ENCODE data around the gene ZDHHC24.

DNA sequence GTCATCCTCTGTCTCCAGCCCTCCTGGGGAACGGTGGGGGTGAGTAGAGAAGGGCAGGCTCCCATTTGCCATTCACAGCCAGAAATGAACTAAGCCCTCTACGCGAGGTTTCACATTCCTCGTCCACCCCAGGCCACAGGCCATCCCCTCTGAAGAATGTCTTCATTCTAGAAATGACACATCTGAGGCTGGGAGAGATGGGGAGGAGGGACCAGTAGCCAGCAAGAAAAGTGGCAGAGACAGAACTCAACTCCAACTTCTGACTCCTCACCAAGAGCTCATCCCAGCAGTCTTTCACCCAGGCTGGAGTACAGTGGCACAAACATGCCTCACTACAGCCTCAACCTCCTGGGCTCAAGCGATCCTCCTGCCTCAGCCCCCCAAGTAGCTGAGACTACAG, 19.1 kb upstream of the ZDHHC24 start:
- TF ChIP-seq, protein P1, sequence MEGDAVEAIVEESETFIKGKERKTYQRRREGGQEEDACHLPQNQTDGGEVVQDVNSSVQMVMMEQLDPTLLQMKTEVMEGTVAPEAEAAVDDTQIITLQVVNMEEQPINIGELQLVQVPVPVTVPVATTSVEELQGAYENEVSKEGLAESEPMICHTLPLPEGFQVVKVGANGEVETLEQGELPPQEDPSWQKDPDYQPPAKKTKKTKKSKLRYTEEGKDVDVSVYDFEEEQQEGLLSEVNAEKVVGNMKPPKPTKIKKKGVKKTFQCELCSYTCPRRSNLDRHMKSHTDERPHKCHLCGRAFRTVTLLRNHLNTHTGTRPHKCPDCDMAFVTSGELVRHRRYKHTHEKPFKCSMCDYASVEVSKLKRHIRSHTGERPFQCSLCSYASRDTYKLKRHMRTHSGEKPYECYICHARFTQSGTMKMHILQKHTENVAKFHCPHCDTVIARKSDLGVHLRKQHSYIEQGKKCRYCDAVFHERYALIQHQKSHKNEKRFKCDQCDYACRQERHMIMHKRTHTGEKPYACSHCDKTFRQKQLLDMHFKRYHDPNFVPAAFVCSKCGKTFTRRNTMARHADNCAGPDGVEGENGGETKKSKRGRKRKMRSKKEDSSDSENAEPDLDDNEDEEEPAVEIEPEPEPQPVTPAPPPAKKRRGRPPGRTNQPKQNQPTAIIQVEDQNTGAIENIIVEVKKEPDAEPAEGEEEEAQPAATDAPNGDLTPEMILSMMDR (conservative IDR thresholded peaks at IDR 0.05; ENCODE audit: low read length), result no peak
- no peak for TF ChIP-seq EZH2phosphoT487 (IDR thresholded peaks at IDR 0.05; ENCODE audit: borderline replicate concordance, low read depth, low read length)

All from OCI-LY7 (cell line).